HepG2 (cell line): ENCODE results near the gene MRPS10.

Experiments used
- ETV6 ChIP-seq: sonication (generic); formaldehyde crosslinking; conservative IDR thresholded peaks from 2 replicates; pipeline ENCODE4 v1.4.0; 2020; ENCODE audit warnings: missing genetic modification reagents
- GMEB1 ChIP-seq: sonication (generic); formaldehyde crosslinking; IDR thresholded peaks from 2 replicates; pipeline ENCODE4 v1.5.1; 2020; ENCODE audit warnings: missing genetic modification reagents, mild to moderate bottlenecking, borderline replicate concordance
- KAT7 ChIP-seq: IDR thresholded peaks from 2 replicates; pipeline ENCODE4 v1.6.1; 2018; ENCODE audit warnings: borderline replicate concordance, missing compliant biosample characterization
- MAFK ChIP-seq, 2 experiments: IDR thresholded peaks in 1 of 2; conservative IDR thresholded peaks in 1 of 2; 2 replicates each; pipeline ENCODE4 v1.6.1; 2011; ENCODE audit warnings: improper control_type of control experiment in 2 of 2, low read length in 2 of 2
- MTF2 ChIP-seq: sonication (generic); formaldehyde crosslinking; IDR thresholded peaks from 2 replicates; pipeline ENCODE4 v1.5.0; 2020; ENCODE audit warnings: missing genetic modification reagents, borderline replicate concordance
- NR2F2 ChIP-seq: IDR thresholded peaks from 2 replicates; pipeline ENCODE4 v1.6.1; 2012; ENCODE audit warnings: low read depth, inconsistent platforms, borderline replicate concordance
- ZFP41 ChIP-seq: sonication (generic); formaldehyde crosslinking; IDR thresholded peaks from 2 replicates; pipeline ENCODE4 v1.4.0; 2020; ENCODE audit warnings: mild to moderate bottlenecking, missing genetic modification reagents, borderline replicate concordance
- ZNF607 ChIP-seq: sonication (generic); formaldehyde crosslinking; IDR thresholded peaks from 2 replicates; pipeline ENCODE4 v1.5.1; 2020; ENCODE audit warnings: missing genetic modification reagents, mild to moderate bottlenecking, borderline replicate concordance

GRCh38 chr6:42250274-42250931 lies 32.7 kb upstream of the MRPS10 start:
- TF ChIP-seq MTF2 (CRISPR knock-in tag) (no peak), ZFP41 (no peak), ETV6 (CRISPR knock-in tag) (no peak), ZNF607 (CRISPR knock-in tag) (no peak), NR2F2 (no peak), GMEB1 (CRISPR knock-in tag) (no peak), KAT7 (CRISPR knock-in tag) (no peak), MAFK (conservative IDR thresholded peaks at IDR 0.05 in 1 of 2, IDR thresholded peaks at IDR 0.05 in 1 of 2; ENCODE audit: low read length in 2 of 2) (no peak)
